Loucy (cell line): ENCODE measurements around the gene IL1RAPL2.

Source experiments
- CTCF ChIP-seq: fragments of 200-600 bp; sonication (generic); conservative IDR thresholded peaks from 2 replicates; pipeline ENCODE4 v1.5.1; 2014; ENCODE audit warnings: mild to moderate bottlenecking, antibody characterized with exemption, low read length
- EZH2phosphoT487 ChIP-seq: fragments of 200-600 bp; IDR thresholded peaks from 2 replicates; pipeline ENCODE4 v1.6.1; 2018; ENCODE audit warnings: antibody characterized with exemption, mild to moderate bottlenecking, moderate library complexity, borderline replicate concordance

GRCh38 chrX:105816517-105816916 lies 1250.5 kb downstream of the IL1RAPL2 start:
- no peak for TF ChIP-seq CTCF
- no peak for TF ChIP-seq EZH2phosphoT487
